Measurements from ENCODE around the gene SLAMF1.

- no peak for TF ChIP-seq CTCF (IDR thresholded peaks at IDR 0.05; ENCODE audit: low read depth, low read length)
- no peak for TF ChIP-seq EZH2phosphoT487 (IDR thresholded peaks at IDR 0.05; ENCODE audit: low read depth)
These were observed 39.2 kb downstream of the SLAMF1 start for GRCh38 chr1:160607672-160608032.
